ENCODE measurements around the gene PLBD2.

Gene PLBD2

GRCh38 chr12:113374823-113375428 is 16.5 kb downstream of the PLBD2 start:
- TF ChIP-seq CTCF (IDR thresholded peaks at IDR 0.05; ENCODE audit: low read length, missing control alignments) = no peak
- DNase-seq (ENCODE audit: low read depth) = no peak
- H3K4me3 ChIP-seq (replicated peaks; ENCODE audit: low read depth, low read length) = no peak overlapping the region

- TF ChIP-seq CTCF (IDR thresholded peaks at IDR 0.05; ENCODE audit: low read length, missing control alignments) = no peak
- H3K4me3 ChIP-seq (replicated peaks; ENCODE audit: low read depth, low read length) = no peak overlapping the region
- DNase-seq (ENCODE audit: low read depth) = no peak
These were observed 19.9 kb downstream of the PLBD2 start for GRCh38 chr12:113378291-113378690.

DNA sequence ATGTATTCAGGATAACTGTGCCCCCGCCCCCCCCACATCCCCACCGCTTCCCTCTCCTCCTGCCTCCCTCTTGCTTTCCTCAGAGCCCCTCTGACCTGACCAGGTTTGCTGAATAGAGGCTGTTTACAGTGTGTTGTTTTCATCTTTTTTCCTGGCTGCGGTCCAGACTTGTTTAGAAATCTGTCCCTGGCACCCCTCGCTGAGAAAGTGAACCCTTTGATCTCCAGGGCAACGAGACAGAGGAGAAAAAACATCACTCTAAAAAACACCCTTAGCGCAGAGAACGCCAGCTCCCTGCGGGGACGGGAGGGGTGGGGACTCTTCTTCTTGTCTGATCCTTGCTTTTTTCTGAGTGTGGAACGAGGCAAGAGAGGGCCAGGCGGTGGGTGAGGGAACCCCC is 22.8 kb downstream of the PLBD2 start:
- no peak for TF ChIP-seq CTCF (IDR thresholded peaks at IDR 0.05; ENCODE audit: low read length, missing control alignments)
- no peak for DNase-seq (ENCODE audit: low read depth)
- no peak overlapping the region for H3K4me3 ChIP-seq (replicated peaks; ENCODE audit: low read depth, low read length)

DNA sequence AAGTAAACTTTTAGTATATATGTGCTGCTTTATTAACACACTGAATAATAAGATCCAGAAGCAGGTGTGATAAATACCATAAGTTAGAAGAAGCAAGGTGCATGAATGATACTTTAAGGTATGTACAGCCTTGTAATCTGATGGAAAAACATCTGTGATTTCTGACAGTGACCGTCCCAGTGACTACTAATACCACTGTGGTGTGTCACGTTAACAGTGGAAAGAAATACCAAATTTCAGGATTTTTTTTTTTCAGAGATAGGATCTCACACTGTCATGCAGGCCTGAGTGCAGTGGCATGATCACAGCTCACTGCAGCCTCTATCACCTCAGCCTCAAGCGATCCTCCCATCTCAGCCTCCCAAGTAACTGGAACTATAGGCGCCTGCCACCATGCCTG is 23.8 kb downstream of the PLBD2 start:
- DNase-seq (ENCODE audit: low read depth) = no peak
- TF ChIP-seq CTCF (IDR thresholded peaks at IDR 0.05; ENCODE audit: low read length, missing control alignments) = no peak
- H3K4me3 ChIP-seq (replicated peaks; ENCODE audit: low read depth, low read length) = no peak overlapping the region

DNA sequence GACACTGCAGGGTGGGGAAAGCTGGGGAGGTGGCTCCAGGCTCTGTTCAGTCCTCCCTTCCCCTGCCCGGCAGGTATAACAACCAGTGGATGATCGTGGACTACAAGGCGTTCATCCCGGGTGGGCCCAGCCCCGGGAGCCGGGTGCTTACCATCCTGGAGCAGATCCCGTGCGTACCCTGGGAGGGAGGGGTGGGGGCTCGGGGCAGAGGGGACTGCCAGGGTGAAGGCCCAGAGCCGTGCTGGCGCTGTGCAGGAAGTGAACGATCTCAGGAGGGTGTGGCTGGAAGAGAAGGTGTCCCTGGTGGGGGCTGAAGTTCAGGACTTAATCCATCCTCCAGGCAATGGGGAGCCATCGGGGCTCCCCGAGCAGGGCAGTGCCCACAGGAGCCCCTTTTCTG is 26.4 kb downstream of the PLBD2 start:
- no peak for TF ChIP-seq CTCF (IDR thresholded peaks at IDR 0.05; ENCODE audit: low read length, missing control alignments)
- no peak overlapping the region for H3K4me3 ChIP-seq (replicated peaks; ENCODE audit: low read depth, low read length)
- DNase-seq (ENCODE audit: low read depth) = no peak

DNA sequence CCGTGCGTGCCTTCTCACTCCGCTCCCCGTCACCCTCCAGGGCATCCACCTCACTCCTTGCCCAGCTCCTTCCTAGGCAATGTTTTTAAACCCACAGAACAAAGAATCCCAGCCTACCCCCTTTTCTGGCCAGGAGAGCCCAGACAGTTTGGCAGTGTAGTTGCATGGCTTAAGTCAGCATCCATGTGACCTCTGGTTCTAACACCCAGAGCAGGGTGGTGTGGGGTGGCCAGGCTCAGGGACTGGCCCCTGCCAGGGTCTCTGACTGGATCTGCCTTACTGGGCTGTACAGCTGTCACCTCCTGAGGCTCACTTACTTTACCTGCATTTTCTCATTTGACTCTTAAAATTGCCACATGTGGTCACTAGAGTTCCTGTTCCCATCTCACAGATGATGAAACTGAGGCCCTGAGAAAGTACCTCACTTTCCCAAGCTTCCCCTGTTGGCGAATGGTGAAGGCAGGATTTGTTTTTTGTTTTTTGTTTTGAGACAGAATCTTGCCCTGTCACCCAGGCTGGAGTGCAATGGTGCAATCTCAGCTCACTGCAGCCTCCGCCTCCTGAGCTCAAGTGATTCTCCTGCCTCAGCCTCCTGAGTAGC is 27.0 kb downstream of the PLBD2 start:
- TF ChIP-seq CTCF (IDR thresholded peaks at IDR 0.05; ENCODE audit: low read length, missing control alignments) = no peak
- no peak overlapping the region for H3K4me3 ChIP-seq (replicated peaks; ENCODE audit: low read depth, low read length)
- no peak for DNase-seq (ENCODE audit: low read depth)
